GM10847 (cell line): Measurements from ENCODE around the gene RASL11A.

Source experiments
- POLR2A ChIP-seq: IDR thresholded peaks from 2 replicates; pipeline ENCODE4 v1.6.1; 2011; ENCODE audit not compliant: insufficient read length; ENCODE audit errors: extremely low read depth

The RASL11A gene

GRCh38 chr13:27290715-27291114 is 20.1 kb downstream of the RASL11A start:
- no peak for TF ChIP-seq POLR2A

GRCh38 chr13:27293076-27293691 is 22.6 kb downstream of the RASL11A start:
- no peak for TF ChIP-seq POLR2A

GRCh38 chr13:27293873-27294515 is 23.4 kb downstream of the RASL11A start:
- no peak for TF ChIP-seq POLR2A

GRCh38 chr13:27295096-27295495 is 24.5 kb downstream of the RASL11A start:
- TF ChIP-seq POLR2A, result no peak

DNA sequence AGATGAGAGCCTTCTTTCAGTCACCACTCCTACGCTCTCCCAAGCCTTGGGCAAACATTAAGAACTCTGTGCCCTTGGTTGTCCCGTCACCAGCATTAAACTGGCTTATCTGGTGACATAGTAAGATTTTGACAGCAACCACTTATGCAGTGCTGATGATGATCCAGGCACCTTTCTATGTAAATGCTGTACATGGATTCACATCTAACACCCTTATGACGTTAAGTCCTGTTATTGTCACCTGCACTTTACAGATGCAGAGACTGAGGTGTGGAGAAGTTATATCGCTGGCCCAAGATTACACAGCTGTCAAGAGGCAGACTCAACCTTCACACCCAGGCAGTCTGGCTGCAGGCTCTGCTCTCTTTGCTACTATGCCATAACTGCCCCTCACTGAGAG is 25.0 kb downstream of the RASL11A start:
- TF ChIP-seq POLR2A, result no peak

DNA sequence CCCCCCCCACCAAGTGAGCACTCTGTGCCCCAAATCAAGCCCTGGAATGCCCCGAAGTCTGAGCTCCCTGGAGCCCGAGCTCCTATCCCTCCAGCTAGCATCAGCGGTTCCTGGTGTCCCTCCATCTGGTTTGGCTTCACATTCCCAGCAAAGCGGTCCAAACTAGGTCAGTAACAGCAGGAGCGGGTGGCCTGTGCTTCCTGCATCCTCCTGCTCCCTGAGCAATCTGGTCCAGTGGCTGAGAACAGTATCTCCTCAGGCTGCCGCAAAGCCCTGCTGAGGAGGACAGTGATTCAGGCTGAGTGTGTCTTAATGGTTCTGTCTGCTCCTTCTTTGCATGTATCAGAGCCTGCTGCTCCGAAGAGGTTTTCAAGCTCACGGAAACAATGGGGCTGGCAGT is 25.9 kb downstream of the RASL11A start:
- no peak for TF ChIP-seq POLR2A

GRCh38 chr13:27298849-27299248 is 28.2 kb downstream of the RASL11A start:
- no peak for TF ChIP-seq POLR2A

DNA sequence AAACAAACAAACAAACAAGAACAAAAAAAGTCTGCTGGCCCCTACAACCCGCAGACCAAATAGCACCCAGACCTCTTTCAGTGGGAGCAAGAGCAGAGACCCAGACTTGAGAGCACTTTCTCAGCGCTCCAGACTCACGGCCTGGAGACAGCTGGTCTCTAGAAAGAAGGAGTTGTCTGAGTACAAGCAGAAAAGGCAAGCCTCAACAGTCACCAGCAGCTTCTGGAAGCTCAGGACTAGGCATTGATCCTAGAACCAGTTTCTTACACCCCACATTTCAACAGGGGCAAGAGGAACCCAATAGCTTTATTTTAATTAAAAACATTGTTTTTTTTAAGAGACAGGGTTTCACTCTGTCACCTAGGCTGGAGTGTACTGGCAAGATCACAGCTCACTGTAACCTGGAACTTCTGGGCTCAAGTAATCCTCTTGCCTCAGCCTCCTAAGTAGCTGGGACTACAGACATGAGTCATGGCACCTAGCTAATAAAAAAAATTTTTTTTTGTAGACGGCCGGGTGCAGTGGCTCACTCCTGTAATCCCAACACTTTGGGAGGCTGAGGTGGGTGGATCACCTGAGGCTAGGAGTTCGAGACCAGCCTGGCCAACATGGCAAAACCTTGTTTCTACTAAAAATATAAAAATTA is 30.4 kb downstream of the RASL11A start:
- TF ChIP-seq POLR2A, result no peak

GRCh38 chr13:27302643-27303262 is 32.1 kb downstream of the RASL11A start:
- TF ChIP-seq POLR2A, result no peak

- TF ChIP-seq POLR2A, result no peak
Observed at GRCh38 chr13:27304099-27304498, 33.5 kb downstream of the RASL11A start.

DNA sequence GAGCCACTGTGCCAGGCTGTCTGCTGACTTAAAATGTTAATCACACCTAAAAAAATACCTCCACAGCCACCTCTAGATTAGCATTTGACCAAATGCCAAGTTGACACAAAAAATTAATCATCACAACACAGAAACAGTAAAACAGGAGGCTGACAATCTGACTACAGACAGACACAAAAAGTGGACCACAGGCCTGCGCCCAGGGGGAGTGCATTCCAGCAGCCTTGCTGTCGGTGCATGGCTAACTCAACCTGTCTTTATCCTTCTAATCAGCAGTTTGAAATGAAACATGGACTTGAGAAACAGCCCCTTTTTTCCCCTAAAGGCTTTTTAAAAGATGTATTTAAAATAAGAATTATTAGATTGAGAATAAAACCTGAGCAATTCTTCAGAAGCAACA is 34.0 kb downstream of the RASL11A start:
- no peak for TF ChIP-seq POLR2A

DNA sequence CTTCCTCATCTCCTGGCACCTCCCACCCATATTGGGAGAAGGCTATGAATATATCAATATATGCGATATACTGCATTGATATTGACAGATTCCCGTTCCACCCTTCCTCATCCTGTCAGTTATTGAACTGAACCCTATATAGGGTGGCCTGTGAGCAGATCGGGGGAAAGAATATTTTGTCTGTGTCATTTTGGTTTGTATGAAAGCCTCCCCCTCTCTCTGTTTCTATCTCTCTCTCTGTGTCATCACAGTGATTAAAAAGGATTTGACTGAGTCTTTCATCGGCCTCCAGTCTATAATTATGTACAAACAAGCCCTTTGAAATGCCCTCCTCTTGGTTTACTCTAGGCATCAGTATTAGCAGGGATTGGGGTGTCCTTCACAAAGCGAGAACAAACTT is 35.7 kb downstream of the RASL11A start:
- no peak for TF ChIP-seq POLR2A

DNA sequence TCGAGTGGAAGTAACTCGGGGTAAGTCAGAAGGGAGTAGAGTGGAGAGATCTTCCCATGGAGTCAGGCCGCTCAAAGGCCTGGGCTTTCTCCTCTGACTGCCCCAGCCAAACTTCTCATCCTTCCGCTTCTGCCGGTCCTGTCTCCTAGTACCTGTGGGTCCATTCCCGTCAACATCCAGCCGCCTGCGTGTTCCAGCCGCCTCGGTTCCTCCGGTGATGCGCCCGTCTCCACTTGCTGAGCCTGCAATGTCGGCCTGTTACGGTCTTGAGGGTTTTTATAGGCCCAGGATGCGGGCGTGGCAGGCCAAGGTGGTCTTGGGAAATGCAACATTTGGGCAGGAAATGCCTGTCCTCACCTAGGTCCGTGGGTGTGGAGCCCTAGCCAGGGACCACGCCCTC is 38.3 kb downstream of the RASL11A start:
- no peak for TF ChIP-seq POLR2A

GRCh38 chr13:27309401-27309958 is 38.9 kb downstream of the RASL11A start:
- TF ChIP-seq POLR2A, result no peak

DNA sequence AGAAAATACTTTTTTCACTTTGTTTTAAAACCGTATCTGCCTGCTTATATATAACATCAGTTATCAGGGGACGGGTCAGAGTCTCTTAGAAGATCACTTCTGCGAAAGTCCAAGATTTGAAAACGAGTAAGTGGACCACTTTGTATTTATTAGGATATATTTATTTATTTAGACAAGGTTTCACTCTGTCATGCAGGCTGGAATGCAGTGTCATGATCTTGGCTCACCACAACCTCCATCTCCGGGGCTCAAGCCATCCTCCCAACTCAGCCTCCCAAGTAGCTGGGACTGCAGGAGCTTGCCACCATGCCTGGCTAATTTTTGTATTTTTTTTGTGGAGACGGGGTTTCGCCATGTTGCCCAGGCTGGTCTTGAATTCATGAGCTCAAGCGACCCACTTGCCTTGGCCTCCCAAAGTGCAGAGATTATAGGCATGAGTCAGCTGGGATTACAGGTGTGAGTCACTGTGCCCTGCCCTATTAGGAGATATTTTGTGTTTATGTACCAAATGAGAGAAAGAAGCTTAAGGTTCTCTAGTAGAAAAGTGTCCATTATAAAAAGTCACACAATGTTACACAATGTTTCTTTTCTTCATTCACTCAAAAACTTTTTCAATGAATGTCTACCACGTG is 39.5 kb downstream of the RASL11A start:
- TF ChIP-seq POLR2A, result no peak
